Pancreas (tissue), 10 donors: ENCODE measurements around the gene UBL5. TPM values are rescaled to one million over a fixed set of nuclear protein-coding genes. Genes with fewer than 3 reads are reported as not detected.
A peak's percentile ranks its signal among the peaks of the same experiment; 100 is the strongest.
"Not testable (repeated sequence)": the region's sequence is repeated elsewhere in the genome, so short reads cannot be mapped to it uniquely, and the experiment has no call there.

ENCODE experiments used
- ATAC-seq, 4 donors: fragments of 200-7000 bp; cut with Tn5 transposase; one replicate each; pipeline versions ENCODE4 v1.8.0 to v1.9.1; 2020; ENCODE audit warnings: mild to moderate bottlenecking in 4 of 4, moderate library complexity in 4 of 4
- DNase-seq, 6 donors: peaks; one replicate each; pipeline ENCODE4 v3.0.0-alpha.2; 2020
- FAIRE-seq: peaks from 2 replicates; lab custom pipeline; 2012; peaks lifted over from hg19 to GRCh38; lab: Jason Lieb, UNC
- H3K27ac ChIP-seq, 4 donors: fragments of 200-600 bp; sonication (generic); 1 replicate in 3 of 4; 2 replicates in 1 of 4; pipeline versions ENCODE4 v1.5.0 to v1.8.0; 2020
- H3K27me3 ChIP-seq, 4 donors: fragments of 200-600 bp; one replicate each; pipeline ENCODE4 v1.8.0; 2021
- H3K36me3 ChIP-seq, 3 donors: fragments of 200-600 bp; sonication (generic) in 1 of 3; one replicate each; pipeline versions ENCODE4 v1.5.0 to v1.8.0; 2020 to 2021
- H3K4me1 ChIP-seq, 3 donors: fragments of 200-600 bp; one replicate each; pipeline ENCODE4 v1.8.0; 2021
- H3K4me3 ChIP-seq, 4 donors: fragments of 200-600 bp; sonication (generic) in 2 of 4; one replicate each; pipeline versions ENCODE4 v1.5.0 to v1.8.0; 2020 to 2021
- H3K9me3 ChIP-seq, 4 donors: fragments of 200-600 bp; one replicate each; pipeline ENCODE4 v1.8.0; 2021
- CTCF ChIP-seq, 4 donors: fragments of 200-600 bp; sonication (generic) in 3 of 4; IDR thresholded peaks; one replicate each; pipeline versions ENCODE4 v1.5.0 to v1.8.0; 2021; ENCODE audit warnings: antibody characterized with exemption in 4 of 4
- WGBS, 2 donors: extraction: QIAGEN DNeasy Blood & Tissue Kit; methylation state at CpG; one replicate each; pipeline ENCODE4 v1.1.7; 2013; 5-methylcytosine and 5-hydroxymethylcytosine counted together
- intact Hi-C, 3 donors: fragments of 100-400 bp; cut with DNase I; formaldehyde crosslinking; loops; one replicate each; pipeline versions ENCODE4 v1.11.1 to v1.14.2; 2022
- polyA plus RNA-seq, 2 donors: library from polyadenylated mRNA; stranded (reverse); fragments of 200-250 nt; gene quantifications; one replicate each; pipeline ENCODE4 v1.2.3, GENCODE V29; 2013
- total RNA-seq, 6 donors: library from RNA; stranded (reverse); fragmentation: NEBNext Ultra II Directional in 4 of 6; extraction: Animal tissue kit (Norgen Biotek cat#: 25700) in 4 of 6; gene quantifications; one replicate each; pipeline versions ENCODE4 v1.2.1 to v1.2.4, GENCODE V29; 2021 to 2023
- donor health status: healthy with polysubstance abuse.
- donor health status: DM: no; HTN: no; CAD: no; lungs with moderate emphysema.
- donor health status: DM: no; HTN: no; CAD: no.
- donor health status: control.
- donor health status: control.
- donor health status: Bipolar disorder and iron deficiency.
- donor health status: DM: yes; HTN: yes; CAD: no.
- donor health status: DM: no; HTN: no; CAD: no.
- donor health status: DM: no; HTN: no; CAD: no.
- donor health status: DM: yes; HTN: yes; CAD: no.

Gene UBL5
- total and polyA plus RNA-seq, 8 donors, result 57.5 to 440 (median 102) TPM

GRCh38 chr19:9786342-9786741 is 41.4 kb upstream of the UBL5 start:
- ATAC-seq (no peak), DNase-seq (peak in 1 of 6 donors; percentile 41), FAIRE-seq (no peak)
- H3K4me3 ChIP-seq, result peak overlapping the region; percentile 34 to 72 (median 54)
- peak overlapping the region; percentile 84 to 98 (median 92) for H3K27ac ChIP-seq
- no peaks in the 10 kb centered on the region for H3K27me3 ChIP-seq
- TF ChIP-seq CTCF (IDR thresholded peaks at IDR 0.05), result no peak
- 41 to 44% methylated on average over 9 of the region's 9 CpGs for WGBS, 2 donors
- peaks cover 0 to 7% (median 4%) of the 10 kb centered on the region in 3 donors for H3K4me1 ChIP-seq
- H3K36me3 ChIP-seq, result no peaks in the 10 kb centered on the region
- intact Hi-C loops, result loop anchor here in 2 of 3 donors (5.0 to 10.0 kb wide), 2 partner anchors 159 to 582 kb away; no protein-coding TSS in a partner anchor
- H3K9me3 ChIP-seq, result no peaks in the 10 kb centered on the region

- DNase-seq, result no peak
- intact Hi-C loops, result loop anchor here in 2 of 3 donors (5.0 to 10.0 kb wide), 2 partner anchors 160 to 582 kb away; no protein-coding TSS in a partner anchor
- Histone ChIP-seq H3K4me1 (peaks cover 0 to 7% (median 4%) of the 10 kb centered on the region in 3 donors), H3K27ac (peak overlapping the region in 1 of 4 donors; percentile 98), H3K4me3 (no peak overlapping the region), H3K36me3 (no peaks in the 10 kb centered on the region), H3K27me3 (no peaks in the 10 kb centered on the region), H3K9me3 (no peaks in the 10 kb centered on the region)
- FAIRE-seq, result no peak
- WGBS, 2 donors, result 91 to 92% methylated on average over 8 of the region's 8 CpGs
- no peak for ATAC-seq
- TF ChIP-seq CTCF (IDR thresholded peaks at IDR 0.05), result no peak
These were observed 40.9 kb upstream of the UBL5 start for GRCh38 chr19:9786819-9787218.

- not testable (repeated sequence) for DNase-seq, H3K27ac ChIP-seq, H3K4me1 ChIP-seq, H3K9me3 ChIP-seq, H3K36me3 ChIP-seq, FAIRE-seq, H3K4me3 ChIP-seq, H3K27me3 ChIP-seq, ATAC-seq
- WGBS, 2 donors, result 87 to 91% methylated on average over 13 of the region's 13 CpGs
- intact Hi-C loops, result loop anchor here in 2 of 3 donors (5.0 to 10.0 kb wide), 2 partner anchors 161 to 584 kb away; no protein-coding TSS in a partner anchor
These were observed 39.1 kb upstream of the UBL5 start for GRCh38 chr19:9788604-9789003.

GRCh38 chr19:9789066-9789465 is 38.7 kb upstream of the UBL5 start:
- Histone ChIP-seq H3K36me3 (no peaks in the 10 kb centered on the region), H3K4me3 (no peak overlapping the region), H3K4me1 (peaks cover 0 to 7% (median under 1%) of the 10 kb centered on the region in 3 donors), H3K9me3 (no peaks in the 10 kb centered on the region), H3K27ac (no peak overlapping the region), H3K27me3 (no peaks in the 10 kb centered on the region)
- WGBS, 2 donors, result 61% methylated on average over 11 of the region's 11 CpGs
- TF ChIP-seq CTCF (IDR thresholded peaks at IDR 0.05), result no peak
- no peak for ATAC-seq
- FAIRE-seq, result no peak
- intact Hi-C loops, result loop anchor here in 2 of 3 donors (5.0 to 10.0 kb wide), 2 partner anchors 162 to 584 kb away; no protein-coding TSS in a partner anchor
- peak in 1 of 6 donors; percentile 29 for DNase-seq

GRCh38 chr19:9789579-9789978 is 38.1 kb upstream of the UBL5 start:
- not testable (repeated sequence) for H3K4me1 ChIP-seq, ATAC-seq, H3K27me3 ChIP-seq, DNase-seq, H3K36me3 ChIP-seq, H3K4me3 ChIP-seq, FAIRE-seq, H3K27ac ChIP-seq, H3K9me3 ChIP-seq
- intact Hi-C loops, result loop anchor here in 2 of 3 donors (5.0 to 10.0 kb wide), 2 partner anchors 162 to 585 kb away; no protein-coding TSS in a partner anchor
- 35 to 38% methylated on average over 5 of the region's 5 CpGs for WGBS, 2 donors

GRCh38 chr19:9791073-9791367 is 36.7 kb upstream of the UBL5 start:
- WGBS, 2 donors, result 71 to 77% methylated on average over 6 of the region's 6 CpGs
- intact Hi-C loops, result loop anchor here in 1 of 3 donors (10.0 kb wide), 1 partner anchor 586 kb away; no protein-coding TSS in a partner anchor
- Histone ChIP-seq H3K4me3 (peak overlapping the region in 1 of 4 donors; percentile 28), H3K27ac (peak overlapping the region in 2 of 4 donors; percentile 50 to 63)
- H3K36me3 ChIP-seq, ATAC-seq, H3K4me1 ChIP-seq, H3K27me3 ChIP-seq, DNase-seq, H3K9me3 ChIP-seq, FAIRE-seq: not testable (repeated sequence)
